ENCODE measurements around the gene SELENOI. TPM values are rescaled to one million over a fixed set of nuclear protein-coding genes. Genes with fewer than 3 reads are reported as not detected.
"Not testable (repeated sequence)": the region's sequence is repeated elsewhere in the genome, so short reads cannot be mapped to it uniquely, and the experiment has no call there.

SELENOI gene
- total and polyA plus RNA-seq, 10 of the 15 experiments (the other 5 are each of a cell fraction or from before 2014, with no cell fraction given): 5.2 to 31.4 (median 17.4) TPM

DNA sequence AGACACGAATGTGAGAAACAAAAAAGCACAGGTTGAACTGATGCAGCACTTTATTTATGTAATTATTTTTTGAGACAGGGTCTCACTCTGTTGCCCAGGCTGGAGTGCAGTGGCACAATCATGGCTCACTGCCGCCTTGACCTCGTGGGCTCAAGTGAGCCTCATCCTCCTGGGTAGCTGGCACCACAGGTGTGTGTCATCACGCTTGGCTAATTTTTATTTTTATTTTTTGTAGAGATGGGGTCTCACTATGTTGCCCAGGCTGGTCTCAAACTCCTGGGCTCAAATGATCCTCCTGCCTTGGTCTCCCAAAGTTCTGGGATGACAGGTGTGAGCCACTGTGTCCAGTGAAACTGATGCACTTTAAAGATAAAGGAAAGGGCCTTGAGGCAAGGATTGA lies 16.9 kb upstream of the SELENOI start:
- H3K27ac ChIP-seq (ENCODE audit: control insufficient read depth, insufficient read depth); H3K27me3 ChIP-seq (replicated peaks in 1 of 2; ENCODE audit: control insufficient read depth in 2 of 2, insufficient read depth in 2 of 2, low read length in 1 of 2); H2AFZ ChIP-seq (ENCODE audit: control insufficient read depth, low read depth, low read length); H3K4me2 ChIP-seq (ENCODE audit: control insufficient read depth, insufficient read depth); H3K4me3 ChIP-seq; H3K9me3 ChIP-seq (replicated peaks; ENCODE audit: control insufficient read depth, insufficient read depth, low read length); intact Hi-C loops (cut with micrococcal nuclease; ENCODE audit: unreplicated experiment); H3K79me2 ChIP-seq (ENCODE audit: control insufficient read depth, insufficient read depth, low read length); FAIRE-seq; POLR2A ChIA-PET; H3K9ac ChIP-seq (ENCODE audit: control insufficient read depth, insufficient read depth, low read length); in situ Hi-C loops (cut with MboI); H4K20me1 ChIP-seq (ENCODE audit: control insufficient read depth, insufficient read depth); H3K4me1 ChIP-seq (ENCODE audit: control insufficient read depth, insufficient read depth, low read length); H3K36me3 ChIP-seq (ENCODE audit: control insufficient read depth in 2 of 2, insufficient read depth in 2 of 2, low read length in 1 of 2); ATAC-seq; DNase-seq (ENCODE audit: low read depth, low spot score); BruUV-seq (replicated peaks): not testable (repeated sequence)
- SMC1A ChIA-PET (ENCODE audit: uncharacterized antibody, unreplicated experiment): interaction anchor here (1.0 to 1.7 kb wide), 4 partner anchors 13 to 337 kb away, joined by 3 to 4 read pairs (median 3); no protein-coding TSS in a partner anchor
- whole genome bisulfite sequencing (ENCODE audit: insufficient coverage, insufficient replicate concordance, low lambda C conversion rate, missing lambda C conversion rate): 94% methylated on average over 4 of the region's 4 CpGs
- CTCF ChIA-PET: interaction anchor here (0.6 to 3.1 kb wide), 6 partner anchors 14 to 377 kb away, joined by 3 to 13 read pairs (median 3); no protein-coding TSS in a partner anchor
- RAD21 ChIA-PET (ENCODE audit: unreplicated experiment): interaction anchor here (1.6 kb wide), 1 partner anchor 338 kb away, joined by 5 read pairs; no protein-coding TSS in a partner anchor

GRCh38 chr2:26330114-26330549 lies 15.8 kb upstream of the SELENOI start:
- ChIA-PET CTCF (interaction anchor here (0.6 to 3.1 kb wide), 13 partner anchors 8 to 612 kb away, joined by 3 to 13 read pairs (median 4); no protein-coding TSS in a partner anchor), POLR2A (interaction anchor here (1.0 kb wide), 1 partner anchor 129 kb away, joined by 4 read pairs; no protein-coding TSS in a partner anchor), RAD21 (ENCODE audit: unreplicated experiment) (interaction anchor here (1.3 to 1.6 kb wide), 2 partner anchors 16 to 339 kb away, joined by 3 to 5 read pairs; partner anchors contain the start of gene SELENOI), SMC1A (ENCODE audit: uncharacterized antibody, unreplicated experiment) (interaction anchor here (0.6 to 1.6 kb wide), 7 partner anchors 10 to 242 kb away, joined by 3 to 4 read pairs (median 3); no protein-coding TSS in a partner anchor)
- Histone ChIP-seq H3K27ac (ENCODE audit: control insufficient read depth, insufficient read depth) (no peak overlapping the region), H3K27me3 (replicated peaks in 1 of 2; ENCODE audit: control insufficient read depth in 2 of 2, insufficient read depth in 2 of 2, low read length in 1 of 2) (no peaks in the 10 kb centered on the region), H3K4me2 (ENCODE audit: control insufficient read depth, insufficient read depth) (no peak overlapping the region), H3K79me2 (ENCODE audit: control insufficient read depth, insufficient read depth, low read length) (no peaks in the 10 kb centered on the region), H3K9ac (ENCODE audit: control insufficient read depth, insufficient read depth, low read length) (no peak overlapping the region), H3K4me1 (ENCODE audit: control insufficient read depth, insufficient read depth, low read length) (no peaks in the 10 kb centered on the region), H3K9me3 (replicated peaks; ENCODE audit: control insufficient read depth, insufficient read depth, low read length) (no peaks in the 10 kb centered on the region), H2AFZ (ENCODE audit: control insufficient read depth, low read depth, low read length) (no peak overlapping the region; the same call in 1 of the 2 replicates), H4K20me1 (ENCODE audit: control insufficient read depth, insufficient read depth) (no peaks in the 10 kb centered on the region), H3K4me3 (no peak overlapping the region), H3K36me3 (ENCODE audit: control insufficient read depth in 2 of 2, insufficient read depth in 2 of 2, low read length in 1 of 2) (no peaks in the 10 kb centered on the region)
- ATAC-seq: peak; percentile 99
- WGBS (ENCODE audit: insufficient coverage, insufficient replicate concordance, low lambda C conversion rate, missing lambda C conversion rate): 11% methylated on average over 7 of the region's 7 CpGs
- in situ Hi-C loops (cut with MboI) (no loop called here), intact Hi-C loops (cut with micrococcal nuclease; ENCODE audit: unreplicated experiment) (loop anchor here (2.0 to 5.0 kb wide), 3 partner anchors 85 to 378 kb away; partner anchors contain the start of genes HADHA and HADHB)
- no TSS peak for BruUV-seq (replicated peaks)
- FAIRE-seq: peak; percentile 95
- peak; percentile 31 for DNase-seq (ENCODE audit: low read depth, low spot score)
- TF ChIP-seq SMARCA5 (IDR thresholded peaks at IDR 0.05) (peak; percentile 77; the same call in 1 of the 2 replicates), WRNIP1 (IDR thresholded peaks at IDR 0.05; ENCODE audit: borderline replicate concordance, low read depth, low read length) (0 out of 2 replicates have a peak, but pooled peaks have one; percentile 72), RFX5 (IDR thresholded peaks at IDR 0.05; ENCODE audit: low read depth, low read length) (no peak), SMC3 (IDR thresholded peaks at IDR 0.05; ENCODE audit: borderline replicate concordance, low read length) (peak; percentile 91), DPF2 (IDR thresholded peaks at IDR 0.05) (no peak), SP1 (IDR thresholded peaks at IDR 0.05; ENCODE audit: low read depth, low read length) (no peak), POLR2AphosphoS5 (IDR thresholded peaks at IDR 0.05; ENCODE audit: low read length) (no peak), MLLT1 (IDR thresholded peaks at IDR 0.05) (0 out of 2 replicates have a peak, but pooled peaks have one; percentile 45), MXI1 (IDR thresholded peaks at IDR 0.05; ENCODE audit: low read depth, low read length) (no peak), IKZF2 (IDR thresholded peaks at IDR 0.05) (peak in 1 of 2 experiments; percentile 25; a peak in 1 of 4 replicates)
- TF ChIP-seq, protein P1, sequence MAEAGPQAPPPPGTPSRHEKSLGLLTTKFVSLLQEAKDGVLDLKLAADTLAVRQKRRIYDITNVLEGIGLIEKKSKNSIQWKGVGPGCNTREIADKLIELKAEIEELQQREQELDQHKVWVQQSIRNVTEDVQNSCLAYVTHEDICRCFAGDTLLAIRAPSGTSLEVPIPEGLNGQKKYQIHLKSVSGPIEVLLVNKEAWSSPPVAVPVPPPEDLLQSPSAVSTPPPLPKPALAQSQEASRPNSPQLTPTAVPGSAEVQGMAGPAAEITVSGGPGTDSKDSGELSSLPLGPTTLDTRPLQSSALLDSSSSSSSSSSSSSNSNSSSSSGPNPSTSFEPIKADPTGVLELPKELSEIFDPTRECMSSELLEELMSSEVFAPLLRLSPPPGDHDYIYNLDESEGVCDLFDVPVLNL (IDR thresholded peaks at IDR 0.05; ENCODE audit: low read depth, low read length): no peak
- TF ChIP-seq, protein P2, sequence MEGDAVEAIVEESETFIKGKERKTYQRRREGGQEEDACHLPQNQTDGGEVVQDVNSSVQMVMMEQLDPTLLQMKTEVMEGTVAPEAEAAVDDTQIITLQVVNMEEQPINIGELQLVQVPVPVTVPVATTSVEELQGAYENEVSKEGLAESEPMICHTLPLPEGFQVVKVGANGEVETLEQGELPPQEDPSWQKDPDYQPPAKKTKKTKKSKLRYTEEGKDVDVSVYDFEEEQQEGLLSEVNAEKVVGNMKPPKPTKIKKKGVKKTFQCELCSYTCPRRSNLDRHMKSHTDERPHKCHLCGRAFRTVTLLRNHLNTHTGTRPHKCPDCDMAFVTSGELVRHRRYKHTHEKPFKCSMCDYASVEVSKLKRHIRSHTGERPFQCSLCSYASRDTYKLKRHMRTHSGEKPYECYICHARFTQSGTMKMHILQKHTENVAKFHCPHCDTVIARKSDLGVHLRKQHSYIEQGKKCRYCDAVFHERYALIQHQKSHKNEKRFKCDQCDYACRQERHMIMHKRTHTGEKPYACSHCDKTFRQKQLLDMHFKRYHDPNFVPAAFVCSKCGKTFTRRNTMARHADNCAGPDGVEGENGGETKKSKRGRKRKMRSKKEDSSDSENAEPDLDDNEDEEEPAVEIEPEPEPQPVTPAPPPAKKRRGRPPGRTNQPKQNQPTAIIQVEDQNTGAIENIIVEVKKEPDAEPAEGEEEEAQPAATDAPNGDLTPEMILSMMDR (IDR thresholded peaks at IDR 0.05 in 2 of 3, conservative IDR thresholded peaks at IDR 0.05 in 1 of 3; ENCODE audit: control insufficient read depth in 2 of 3, extremely low read depth in 1 of 3, insufficient read depth in 1 of 3, low read depth in 3 of 3, low read length in 3 of 3): peak; percentile 91 to 96 (median 92)
